D341Med (cell line): Measurements from ENCODE around the gene INHBB.
"Not testable (repeated sequence)": the region's sequence is repeated elsewhere in the genome, so short reads cannot be mapped to it uniquely, and the experiment has no call there.

Experiments used
- DNase-seq: peaks from one replicate; pipeline ENCODE4 v3.0.0; 2012; ENCODE audit warnings: low spot score

INHBB gene

GRCh38 chr2:120346026-120346666 lies at the start of gene INHBB:
Gene INHBB, plus strand, starts transcription at chr2:120346136. Its CDS starts 53 bp downstream, at chr2:120346189.
- peak; percentile 77 for DNase-seq

GRCh38 chr2:120298173-120298835 lies 47.6 kb upstream of the INHBB start:
- no peak for DNase-seq

- no peak for DNase-seq
Observed at GRCh38 chr2:120299004-120299403, 46.9 kb upstream of the INHBB start.

- DNase-seq: no peak
Observed at GRCh38 chr2:120299561-120299960, 46.4 kb upstream of the INHBB start.

GRCh38 chr2:120300385-120300784 lies 45.6 kb upstream of the INHBB start:
- no peak for DNase-seq

GRCh38 chr2:120301284-120301683 lies 44.7 kb upstream of the INHBB start:
- DNase-seq: no peak

GRCh38 chr2:120302301-120302700 lies 43.6 kb upstream of the INHBB start:
- no peak for DNase-seq

GRCh38 chr2:120303177-120303576 lies 42.8 kb upstream of the INHBB start:
- DNase-seq: peak; percentile 62

- no peak for DNase-seq
Observed at GRCh38 chr2:120305296-120305695, 40.6 kb upstream of the INHBB start.

GRCh38 chr2:120305937-120306490 lies 39.9 kb upstream of the INHBB start:
- DNase-seq: no peak

GRCh38 chr2:120307482-120307881 lies 38.5 kb upstream of the INHBB start:
- DNase-seq: no peak

- DNase-seq: no peak
Observed at GRCh38 chr2:120308038-120308910, 37.7 kb upstream of the INHBB start.

GRCh38 chr2:120310136-120310535 lies 35.8 kb upstream of the INHBB start:
- no peak for DNase-seq

GRCh38 chr2:120310841-120311240 lies 35.1 kb upstream of the INHBB start:
- DNase-seq: not testable (repeated sequence)

- no peak for DNase-seq
Observed at GRCh38 chr2:120312076-120312475, 33.9 kb upstream of the INHBB start.

- peak; percentile 84 for DNase-seq
Observed at GRCh38 chr2:120312860-120313694, 32.9 kb upstream of the INHBB start.

GRCh38 chr2:120313695-120314615 lies 32.0 kb upstream of the INHBB start:
- no peak for DNase-seq

- DNase-seq: no peak
Observed at GRCh38 chr2:120314690-120315366, 31.1 kb upstream of the INHBB start.

- no peak for DNase-seq
Observed at GRCh38 chr2:120315367-120316033, 30.4 kb upstream of the INHBB start.
